ENCODE results near the gene PRSS53.
A peak's percentile ranks its signal among the peaks of the same experiment; 100 is the strongest.
"Not testable (repeated sequence)": the region's sequence is repeated elsewhere in the genome, so short reads cannot be mapped to it uniquely, and the experiment has no call there.

The PRSS53 gene

GRCh38 chr16:31088459-31089183 lies at the start of gene PRSS53:
Gene PRSS53 (minus strand): TSS chr16:31088943. CDS start chr16:31088809, 134 bp downstream.
- DNase-seq: no peak

GRCh38 chr16:31136822-31137499 lies 48.2 kb upstream of the PRSS53 start:
- not testable (repeated sequence) for DNase-seq

- DNase-seq: no peak
Measured at GRCh38 chr16:31136287-31136662, 47.5 kb upstream of the PRSS53 start.

- DNase-seq: no peak
Measured at GRCh38 chr16:31135535-31136286, 47.0 kb upstream of the PRSS53 start, which contains the start of gene PRSS8. Gene PRSS8 (minus strand): TSS chr16:31135727. CDS start chr16:31135498, 229 bp downstream.

- DNase-seq: no peak
Measured at GRCh38 chr16:31134625-31135534, 46.1 kb upstream of the PRSS53 start.

DNA sequence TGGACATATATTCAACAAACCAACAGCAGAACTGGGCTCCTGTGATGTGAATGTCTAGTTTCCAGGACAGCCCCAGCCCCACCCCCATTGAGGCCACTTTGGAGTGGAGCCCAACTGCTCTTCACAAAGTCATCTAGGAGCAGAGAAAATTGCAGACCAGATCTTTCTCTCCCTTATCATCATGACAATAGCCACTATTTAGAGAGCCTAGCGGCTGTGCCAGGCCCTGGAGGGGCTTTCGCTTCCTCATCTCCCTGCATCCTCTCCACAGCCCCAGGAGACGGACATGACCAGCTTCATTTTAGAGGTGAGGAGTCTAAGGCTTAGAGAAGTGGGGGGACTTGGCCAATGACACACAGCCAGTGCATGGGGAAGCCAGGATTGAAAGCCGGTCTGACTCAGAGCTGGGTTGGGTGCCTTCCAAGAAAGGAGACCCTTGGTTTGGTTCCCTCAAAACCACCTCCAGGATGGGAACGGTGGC lies 45.4 kb upstream of the PRSS53 start:
- no peak for DNase-seq

DNA sequence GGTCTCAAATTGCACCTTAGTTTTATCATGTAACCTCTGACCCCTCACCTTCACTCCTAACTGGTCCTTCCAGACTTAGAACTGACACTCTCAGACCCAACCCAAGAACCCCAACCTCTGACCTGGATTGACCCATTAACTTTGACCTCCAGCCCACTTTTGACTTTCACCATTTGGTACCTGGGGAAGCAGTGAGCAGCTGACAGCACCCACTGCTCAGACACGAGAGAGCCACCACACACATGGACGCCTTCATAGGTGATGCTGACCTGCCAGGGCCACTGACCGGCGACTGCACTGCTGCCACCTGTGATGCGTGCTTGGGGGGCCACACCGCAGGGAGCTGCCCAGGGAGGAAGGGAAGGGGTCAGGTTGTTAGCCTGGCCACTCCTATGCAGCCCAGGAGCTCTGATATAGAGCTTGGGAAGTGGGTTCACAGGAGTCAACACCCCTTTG lies 44.3 kb upstream of the PRSS53 start:
- no peak for DNase-seq

GRCh38 chr16:31132303-31132979 lies 43.7 kb upstream of the PRSS53 start:
- no peak for DNase-seq

GRCh38 chr16:31131841-31132271 lies 43.1 kb upstream of the PRSS53 start:
- no peak for DNase-seq

DNA sequence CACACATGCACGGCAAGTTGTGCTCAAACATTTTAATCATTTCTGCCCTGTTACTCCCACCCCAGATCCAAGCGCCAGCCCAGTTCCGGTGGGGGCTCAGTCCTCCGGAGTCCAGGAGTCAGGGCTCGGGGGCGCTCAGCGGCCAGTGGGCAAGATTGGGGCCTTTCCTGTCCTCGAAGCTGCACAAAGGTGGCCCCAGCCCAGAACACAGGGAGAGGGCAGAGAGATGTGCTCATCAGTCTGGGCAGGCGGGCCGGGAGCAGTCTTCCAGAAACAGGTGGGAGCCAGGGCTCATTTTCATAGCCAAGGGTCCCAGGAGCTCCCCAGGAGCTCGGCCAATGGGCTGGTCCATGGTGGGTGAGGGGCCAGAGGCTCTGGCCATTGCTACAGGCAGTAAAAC lies 42.7 kb upstream of the PRSS53 start:
- no peak for DNase-seq

- DNase-seq: no peak
Measured at GRCh38 chr16:31130899-31131298, 42.2 kb upstream of the PRSS53 start.

DNA sequence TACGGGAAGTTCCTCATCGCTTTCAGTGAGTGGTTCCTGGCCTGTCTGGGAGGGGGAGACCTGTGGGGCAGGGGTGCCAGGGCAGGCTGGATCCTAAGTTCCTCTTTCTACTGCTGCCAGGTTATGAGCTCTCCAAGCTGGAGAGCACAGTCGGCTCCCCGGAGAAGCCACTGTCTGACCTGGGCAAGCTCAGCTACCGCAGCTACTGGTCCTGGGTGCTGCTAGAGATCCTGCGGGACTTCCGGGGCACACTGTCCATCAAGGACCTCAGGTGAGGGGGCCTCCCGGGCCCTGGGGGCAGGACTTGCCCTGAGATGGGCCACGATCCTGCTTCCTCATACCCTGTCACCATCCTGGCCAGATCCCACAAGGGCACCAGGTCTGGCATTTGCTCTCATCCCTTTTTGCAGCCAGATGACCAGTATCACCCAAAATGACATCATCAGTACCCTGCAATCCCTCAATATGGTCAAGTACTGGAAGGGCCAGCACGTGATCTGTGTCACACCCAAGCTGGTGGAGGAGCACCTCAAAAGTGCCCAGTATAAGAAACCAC lies 41.7 kb upstream of the PRSS53 start:
- no peak for DNase-seq

GRCh38 chr16:31129568-31130335 lies 41.0 kb upstream of the PRSS53 start:
- DNase-seq: no peak

DNA sequence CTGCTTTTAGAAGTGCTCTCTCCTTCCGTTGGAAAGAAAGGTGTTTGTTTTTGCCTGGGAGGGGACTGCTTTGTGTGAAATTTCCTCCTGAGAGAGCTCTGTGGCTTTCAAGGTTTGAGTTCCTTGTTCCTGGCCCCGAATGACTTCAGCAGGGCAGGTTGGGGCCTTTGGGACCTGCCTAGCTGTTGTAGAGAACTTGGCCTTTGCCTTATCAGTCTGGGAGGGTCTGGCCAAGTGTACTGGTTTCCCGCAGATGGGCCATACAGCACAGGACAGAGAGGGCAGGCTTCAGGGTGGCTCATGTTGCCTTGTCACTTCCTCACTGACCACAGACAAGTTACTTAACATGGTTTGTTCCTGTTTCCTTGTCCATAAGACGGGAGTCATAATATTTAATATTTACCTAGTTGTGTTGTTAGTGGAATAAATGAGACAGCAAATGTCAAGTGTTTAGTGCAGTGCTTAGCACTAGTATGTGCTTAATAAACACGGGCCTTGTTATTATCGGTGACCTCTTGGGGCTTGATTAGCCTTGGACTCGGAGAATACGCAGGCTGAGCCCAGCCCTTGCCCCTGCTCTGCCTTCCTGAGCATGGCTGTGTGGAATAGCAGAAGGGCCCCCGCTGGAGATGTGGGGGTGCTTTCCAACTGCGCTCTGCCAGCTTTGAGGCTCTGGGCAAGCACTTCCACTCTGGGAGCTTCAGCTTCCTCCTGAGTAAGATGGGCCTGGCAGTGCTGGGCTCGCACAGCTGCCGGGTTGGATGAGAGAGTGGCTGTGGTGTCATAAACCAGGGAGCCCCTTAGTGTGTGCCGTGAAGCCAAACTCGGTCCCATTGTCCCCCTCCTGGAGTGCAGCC lies 40.2 kb upstream of the PRSS53 start:
- DNase-seq: no peak

- no peak for DNase-seq
Measured at GRCh38 chr16:31127182-31127581, 38.4 kb upstream of the PRSS53 start.

DNA sequence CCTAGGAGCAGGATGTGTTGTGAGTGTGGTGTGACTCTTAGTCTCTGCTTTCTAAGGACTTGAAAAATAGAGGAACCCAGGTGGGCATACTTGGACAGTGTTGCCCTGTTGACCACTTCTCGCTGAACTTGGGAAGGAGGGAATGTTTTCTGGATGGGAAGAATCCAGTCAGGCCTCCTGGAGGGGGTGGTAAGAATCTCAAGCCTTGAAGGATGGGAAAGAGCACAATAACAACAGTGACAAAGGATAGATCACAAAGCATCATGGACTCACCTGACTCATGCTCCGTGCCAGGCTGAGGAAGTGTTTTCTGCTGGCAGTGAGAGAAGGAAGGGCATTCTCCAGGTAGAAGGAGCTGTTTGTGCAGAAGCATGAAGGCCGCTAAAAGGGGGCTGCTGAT lies 37.1 kb upstream of the PRSS53 start:
- DNase-seq: no peak

- DNase-seq: no peak
Measured at GRCh38 chr16:31120129-31120528, 31.4 kb upstream of the PRSS53 start.

- DNase-seq: peak; percentile 40
Measured at GRCh38 chr16:31118223-31119155, 29.7 kb upstream of the PRSS53 start.

All from fibroblast of skin of right quadriceps (primary cell).